PC-3 (cell line): ENCODE data around the gene PTPRD. TPM values are rescaled to one million over a fixed set of nuclear protein-coding genes. Genes with fewer than 3 reads are reported as not detected.

Experiments used
- ATAC-seq: fragments of 200-7000 bp; cut with Tn5 transposase; 2 replicates; pipeline ENCODE4 v1.9.1; 2020; ENCODE audit warnings: mild to moderate bottlenecking, moderate library complexity
- BruUV-seq: library from RNA; stranded (reverse); fragments of 400-500 nt; replicated peaks from 2 replicates; lab custom pipeline; 2021; lab: Mats Ljungman, UMichigan
- CTCF ChIA-PET: fragments of 300-600 bp; sonication (Branson Sonifier 250); formaldehyde crosslinking; loops from one replicate; lab custom pipeline; 2022; ENCODE audit warnings: antibody characterized with exemption; lab: Charles Lee
- POLR2A ChIA-PET: fragments of 300-600 bp; sonication (Branson Sonifier 250); formaldehyde crosslinking; loops from one replicate; lab custom pipeline; 2022; ENCODE audit warnings: antibody characterized with exemption; ENCODE audit not compliant: unreplicated experiment; lab: Charles Lee
- DNase-seq: peaks from one replicate; pipeline ENCODE4 v3.0.0-alpha.2; 2015
- H2AFZ ChIP-seq: fragments of 300-600 bp; sonication (generic); 2 replicates; pipeline ENCODE4 v1.6.0; 2016; ENCODE audit warnings: antibody characterized with exemption, low read length
- H3F3A ChIP-seq: fragments of 300-600 bp; sonication (generic); one replicate; pipeline ENCODE4 v1.6.0; 2017; ENCODE audit warnings: antibody characterized with exemption, low read length, control low read depth, mild to moderate bottlenecking; ENCODE audit not compliant: unreplicated experiment
- H3K27ac ChIP-seq: fragments of 300-600 bp; sonication (generic); 2 replicates; pipeline ENCODE4 v1.5.1; 2016; ENCODE audit warnings: mild to moderate bottlenecking, low read length
- H3K27me3 ChIP-seq: fragments of 300-600 bp; sonication (generic); 2 replicates; pipeline ENCODE4 v1.6.1; 2016; ENCODE audit warnings: low read length, mixed read lengths
- H3K36me3 ChIP-seq: fragments of 300-600 bp; sonication (generic); 2 replicates; pipeline ENCODE4 v1.6.1; 2016; ENCODE audit warnings: low read depth, mixed run types, low read length, mixed read lengths
- H3K4me1 ChIP-seq: fragments of 300-600 bp; sonication (generic); 2 replicates; pipeline ENCODE4 v1.5.1; 2016; ENCODE audit warnings: low read length; ENCODE audit not compliant: insufficient read depth
- H3K4me2 ChIP-seq: fragments of 300-600 bp; sonication (generic); 2 replicates; pipeline ENCODE4 v1.6.0; 2016; ENCODE audit warnings: low read length
- H3K4me3 ChIP-seq: fragments of 300-600 bp; sonication (generic); 2 replicates; pipeline ENCODE4 v1.5.1; 2016; ENCODE audit warnings: mild to moderate bottlenecking, low read length, mixed read lengths
- H3K79me2 ChIP-seq: fragments of 300-600 bp; sonication (generic); 2 replicates; pipeline ENCODE4 v1.6.1; 2017; ENCODE audit warnings: low read length, mixed read lengths
- H3K9ac ChIP-seq: fragments of 300-600 bp; sonication (generic); 2 replicates; pipeline ENCODE4 v1.6.0; 2016; ENCODE audit warnings: mild to moderate bottlenecking, low read length
- H3K9me2 ChIP-seq: fragments of 300-600 bp; sonication (generic); replicated peaks from 2 replicates; pipeline ENCODE4 v1.6.1; 2016; ENCODE audit warnings: mixed run types, low read length, mixed read lengths
- H3K9me3 ChIP-seq: fragments of 300-600 bp; sonication (generic); 2 replicates; pipeline ENCODE4 v1.6.1; 2016; ENCODE audit warnings: low read length, mixed read lengths
- H4K20me1 ChIP-seq: fragments of 300-600 bp; sonication (generic); 2 replicates; pipeline ENCODE4 v1.6.1; 2016; ENCODE audit warnings: low read length, mixed read lengths
- EZH2 ChIP-seq: fragments of 300-600 bp; sonication (generic); IDR thresholded peaks from one replicate; pipeline ENCODE4 v1.6.1; 2017; ENCODE audit warnings: antibody characterized with exemption, mild to moderate bottlenecking, low read length; ENCODE audit not compliant: unreplicated experiment
- EZH2phosphoT487 ChIP-seq: fragments of 300-600 bp; sonication (generic); IDR thresholded peaks from 2 replicates; pipeline ENCODE4 v1.6.1; 2018; ENCODE audit warnings: mild to moderate bottlenecking, antibody characterized with exemption, low read length, borderline replicate concordance
- intact Hi-C: fragments of 100-400 bp; cut with micrococcal nuclease; formaldehyde crosslinking; loops from 2 replicates; pipeline ENCODE4 v1.9.0; 2023
- total RNA-seq: library from RNA; depleted of rRNA; stranded (reverse); fragments of >200 nt; gene quantifications from 2 replicates; pipeline ENCODE4 v1.2.3, GENCODE V29; 2014
- TF ChIP-seq, protein P1 (sequence below): fragments of 300-600 bp; sonication (generic); conservative IDR thresholded peaks from 2 replicates; pipeline ENCODE4 v1.5.1; 2017; ENCODE audit warnings: antibody characterized with exemption, low read depth, mild to moderate bottlenecking, low read length

The PTPRD gene
- total RNA-seq, 1 experiment from 2014 or later: not detected

DNA sequence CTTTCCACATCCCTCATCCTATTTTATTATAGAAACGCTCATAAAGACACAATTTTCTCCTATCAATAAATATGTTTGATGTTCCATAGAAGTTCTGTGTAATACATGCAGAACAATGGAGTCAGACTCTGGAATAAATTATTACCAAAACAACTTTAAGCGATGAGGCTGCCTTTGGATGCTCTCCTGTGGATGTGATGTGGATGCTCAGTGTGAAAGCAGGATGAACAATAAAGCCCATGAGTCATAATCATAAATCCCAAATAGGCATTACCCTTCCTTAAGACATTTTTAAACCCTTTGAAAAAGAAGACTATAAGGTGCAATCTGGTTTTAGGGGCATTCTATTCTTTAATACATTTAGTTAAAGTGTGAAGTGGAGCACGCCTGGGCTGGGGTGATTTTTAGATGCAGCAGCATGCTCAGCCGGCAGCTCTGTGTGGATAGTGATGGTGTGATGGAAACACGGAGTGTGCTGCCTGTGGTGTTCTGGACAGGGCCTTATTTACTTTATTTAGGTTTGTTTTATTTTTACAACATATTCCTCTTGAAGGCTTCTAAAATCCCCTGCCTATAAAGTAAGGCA lies 991.4 kb downstream of the PTPRD start:
- TF ChIP-seq EZH2 (no peak), EZH2phosphoT487 (no peak)
- TF ChIP-seq, protein P1, sequence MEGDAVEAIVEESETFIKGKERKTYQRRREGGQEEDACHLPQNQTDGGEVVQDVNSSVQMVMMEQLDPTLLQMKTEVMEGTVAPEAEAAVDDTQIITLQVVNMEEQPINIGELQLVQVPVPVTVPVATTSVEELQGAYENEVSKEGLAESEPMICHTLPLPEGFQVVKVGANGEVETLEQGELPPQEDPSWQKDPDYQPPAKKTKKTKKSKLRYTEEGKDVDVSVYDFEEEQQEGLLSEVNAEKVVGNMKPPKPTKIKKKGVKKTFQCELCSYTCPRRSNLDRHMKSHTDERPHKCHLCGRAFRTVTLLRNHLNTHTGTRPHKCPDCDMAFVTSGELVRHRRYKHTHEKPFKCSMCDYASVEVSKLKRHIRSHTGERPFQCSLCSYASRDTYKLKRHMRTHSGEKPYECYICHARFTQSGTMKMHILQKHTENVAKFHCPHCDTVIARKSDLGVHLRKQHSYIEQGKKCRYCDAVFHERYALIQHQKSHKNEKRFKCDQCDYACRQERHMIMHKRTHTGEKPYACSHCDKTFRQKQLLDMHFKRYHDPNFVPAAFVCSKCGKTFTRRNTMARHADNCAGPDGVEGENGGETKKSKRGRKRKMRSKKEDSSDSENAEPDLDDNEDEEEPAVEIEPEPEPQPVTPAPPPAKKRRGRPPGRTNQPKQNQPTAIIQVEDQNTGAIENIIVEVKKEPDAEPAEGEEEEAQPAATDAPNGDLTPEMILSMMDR: no peak
- Histone ChIP-seq H3K27ac (no peak overlapping the region), H4K20me1 (no peaks in the 10 kb centered on the region), H3K36me3 (no peaks in the 10 kb centered on the region), H3K9ac (no peak overlapping the region), H3K4me2 (no peak overlapping the region), H3K9me2 (no peaks in the 10 kb centered on the region), H3K4me3 (no peak overlapping the region), H3K4me1 (no peaks in the 10 kb centered on the region), H2AFZ (no peak overlapping the region), H3F3A (no peaks in the 10 kb centered on the region), H3K79me2 (no peaks in the 10 kb centered on the region), H3K27me3 (no peaks in the 10 kb centered on the region), H3K9me3 (no peaks in the 10 kb centered on the region)
- ATAC-seq (peak; percentile 55), DNase-seq (no peak)
- CTCF ChIA-PET: no interaction called here
- POLR2A ChIA-PET: no interaction called here
- BruUV-seq: no TSS peak
- intact Hi-C loops: no loop called here

DNA sequence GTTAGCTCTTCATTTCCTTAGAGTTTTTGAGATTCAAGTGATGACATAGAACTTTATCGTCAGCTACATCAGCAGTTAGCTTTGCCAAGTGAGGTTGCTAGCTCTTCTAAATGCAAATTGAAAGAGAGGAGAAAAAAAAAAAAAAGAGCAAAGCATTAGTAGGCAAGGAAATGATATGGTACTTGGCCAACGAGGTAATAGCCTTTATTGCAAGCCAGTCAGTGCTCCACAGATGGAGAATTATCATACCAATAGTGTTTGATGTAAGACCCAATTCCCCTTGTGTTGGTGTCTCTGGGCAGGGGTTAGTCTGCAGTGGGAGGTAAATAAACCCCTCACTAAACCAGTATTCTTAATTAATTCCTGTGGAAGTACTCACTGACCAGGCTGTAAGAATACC lies 992.1 kb downstream of the PTPRD start:
- no peaks in the 10 kb centered on the region for H3K9me2 ChIP-seq
- ATAC-seq: no peak
- H3K27ac ChIP-seq: no peak overlapping the region
- H2AFZ ChIP-seq: no peak overlapping the region
- BruUV-seq: no TSS peak
- no peaks in the 10 kb centered on the region for H3K36me3 ChIP-seq
- no peak overlapping the region for H3K9ac ChIP-seq
- DNase-seq: no peak
- no peak overlapping the region for H3K4me3 ChIP-seq
- TF ChIP-seq EZH2phosphoT487 (no peak), EZH2 (no peak)
- TF ChIP-seq, protein P1: no peak
- H3K4me2 ChIP-seq: no peak overlapping the region
- no peaks in the 10 kb centered on the region for H4K20me1 ChIP-seq
- H3K4me1 ChIP-seq: no peaks in the 10 kb centered on the region
- no peaks in the 10 kb centered on the region for H3K79me2 ChIP-seq
- intact Hi-C loops: no loop called here
- H3K27me3 ChIP-seq: no peaks in the 10 kb centered on the region
- ChIA-PET CTCF (no interaction called here), POLR2A (no interaction called here)
- no peaks in the 10 kb centered on the region for H3F3A ChIP-seq
- H3K9me3 ChIP-seq: no peaks in the 10 kb centered on the region

DNA sequence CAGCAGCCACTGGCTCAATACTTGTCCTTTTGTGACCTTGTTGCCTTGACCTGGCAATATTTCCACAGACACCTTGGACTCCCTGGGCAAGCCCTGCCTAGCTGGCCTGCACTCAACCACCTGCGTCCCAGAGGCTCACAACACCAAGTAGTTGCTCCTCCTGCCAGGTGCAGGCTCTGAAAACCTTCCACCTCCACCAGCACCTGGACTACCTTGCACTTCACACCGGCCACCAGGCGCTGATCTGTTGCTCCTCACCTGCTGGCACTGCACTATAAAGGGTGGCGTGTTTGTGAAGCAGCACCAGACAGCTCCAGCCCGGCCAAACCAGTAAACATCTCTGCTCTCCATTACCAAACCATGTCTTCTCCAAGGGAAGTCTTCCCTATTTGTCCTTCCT lies 997.7 kb downstream of the PTPRD start:
- DNase-seq (no peak), ATAC-seq (no peak)
- H3K4me2 ChIP-seq: no peak overlapping the region
- H3K9me2 ChIP-seq: no peaks in the 10 kb centered on the region
- no peak overlapping the region for H3K27ac ChIP-seq
- intact Hi-C loops: no loop called here
- no peak for TF ChIP-seq EZH2phosphoT487
- H3K9ac ChIP-seq: no peak overlapping the region
- no peaks in the 10 kb centered on the region for H3K9me3 ChIP-seq
- H3K4me1 ChIP-seq: no peaks in the 10 kb centered on the region
- no peaks in the 10 kb centered on the region for H3K79me2 ChIP-seq
- H3K4me3 ChIP-seq: no peak overlapping the region
- no peaks in the 10 kb centered on the region for H3K36me3 ChIP-seq
- no peaks in the 10 kb centered on the region for H3F3A ChIP-seq
- H4K20me1 ChIP-seq: no peaks in the 10 kb centered on the region
- CTCF ChIA-PET: no interaction called here
- no peak overlapping the region for H2AFZ ChIP-seq
- BruUV-seq: no TSS peak
- POLR2A ChIA-PET: no interaction called here
- no peaks in the 10 kb centered on the region for H3K27me3 ChIP-seq
